Smooth muscle cell of the coronary artery (primary cell): ENCODE data around the gene PCDHA12. TPM values are rescaled to one million over a fixed set of nuclear protein-coding genes. Genes with fewer than 3 reads are reported as not detected.

Source experiments
- total RNA-seq: library from RNA; depleted of rRNA; stranded (reverse); fragments of >200 nt; gene quantifications from 2 replicates; pipeline ENCODE4 v1.2.3, GENCODE V29; 2014; ENCODE audit warnings: low replicate concordance

PCDHA12 gene, protein sequence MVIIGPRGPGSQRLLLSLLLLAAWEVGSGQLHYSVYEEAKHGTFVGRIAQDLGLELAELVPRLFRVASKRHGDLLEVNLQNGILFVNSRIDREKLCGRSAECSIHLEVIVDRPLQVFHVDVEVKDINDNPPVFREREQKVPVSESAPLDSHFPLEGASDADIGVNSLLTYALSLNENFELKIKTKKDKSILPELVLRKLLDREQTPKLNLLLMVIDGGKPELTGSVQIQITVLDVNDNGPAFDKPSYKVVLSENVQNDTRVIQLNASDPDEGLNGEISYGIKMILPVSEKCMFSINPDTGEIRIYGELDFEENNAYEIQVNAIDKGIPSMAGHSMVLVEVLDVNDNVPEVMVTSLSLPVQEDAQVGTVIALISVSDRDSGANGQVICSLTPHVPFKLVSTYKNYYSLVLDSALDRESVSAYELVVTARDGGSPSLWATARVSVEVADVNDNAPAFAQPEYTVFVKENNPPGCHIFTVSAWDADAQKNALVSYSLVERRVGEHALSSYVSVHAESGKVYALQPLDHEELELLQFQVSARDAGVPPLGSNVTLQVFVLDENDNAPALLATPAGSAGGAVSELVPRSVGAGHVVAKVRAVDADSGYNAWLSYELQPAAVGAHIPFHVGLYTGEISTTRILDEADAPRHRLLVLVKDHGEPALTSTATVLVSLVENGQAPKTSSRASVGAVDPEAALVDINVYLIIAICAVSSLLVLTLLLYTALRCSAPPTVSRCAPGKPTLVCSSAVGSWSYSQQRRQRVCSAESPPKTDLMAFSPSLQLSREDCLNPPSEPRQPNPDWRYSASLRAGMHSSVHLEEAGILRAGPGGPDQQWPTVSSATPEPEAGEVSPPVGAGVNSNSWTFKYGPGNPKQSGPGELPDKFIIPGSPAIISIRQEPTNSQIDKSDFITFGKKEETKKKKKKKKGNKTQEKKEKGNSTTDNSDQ
- total RNA-seq, result 0.15 and 0.59 TPM in 2 replicates

DNA sequence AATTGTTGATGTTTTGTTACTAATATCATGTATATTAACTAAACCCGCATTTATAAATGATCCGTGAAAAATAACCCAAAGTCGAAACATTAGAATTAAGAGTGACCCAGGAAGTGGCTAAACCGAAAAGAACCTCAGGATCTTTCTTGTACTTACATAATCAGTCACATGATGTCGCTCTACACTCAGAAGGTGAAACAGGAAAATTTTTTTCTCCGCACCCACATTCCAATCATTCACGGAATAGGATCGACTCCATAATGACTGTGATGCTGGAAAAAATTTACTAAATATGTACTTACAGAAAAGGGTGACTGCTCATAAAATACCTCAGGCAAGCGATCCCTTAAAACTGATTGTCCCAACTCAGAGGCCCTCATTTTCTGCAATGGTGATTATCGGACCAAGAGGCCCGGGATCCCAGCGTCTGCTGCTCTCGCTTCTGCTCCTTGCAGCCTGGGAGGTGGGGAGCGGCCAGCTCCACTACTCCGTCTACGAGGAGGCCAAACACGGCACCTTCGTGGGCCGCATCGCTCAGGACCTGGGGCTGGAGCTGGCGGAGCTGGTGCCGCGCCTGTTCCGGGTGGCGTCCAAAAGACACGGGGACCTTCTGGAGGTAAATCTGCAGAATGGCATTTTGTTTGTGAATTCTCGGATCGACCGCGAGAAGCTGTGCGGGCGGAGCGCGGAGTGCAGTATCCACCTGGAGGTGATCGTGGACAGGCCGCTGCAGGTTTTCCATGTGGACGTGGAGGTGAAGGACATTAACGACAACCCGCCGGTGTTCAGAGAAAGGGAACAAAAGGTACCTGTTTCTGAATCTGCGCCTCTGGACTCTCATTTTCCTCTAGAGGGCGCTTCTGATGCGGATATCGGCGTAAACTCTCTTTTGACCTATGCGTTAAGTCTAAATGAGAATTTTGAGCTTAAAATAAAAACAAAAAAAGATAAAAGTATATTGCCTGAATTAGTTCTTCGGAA lies at the start of gene PCDHA12:
Gene PCDHA12, plus strand, starts transcription at position 224 of the 981 bp plus-strand sequence. Its CDS starts 165 bp downstream, at position 389.

DNA sequence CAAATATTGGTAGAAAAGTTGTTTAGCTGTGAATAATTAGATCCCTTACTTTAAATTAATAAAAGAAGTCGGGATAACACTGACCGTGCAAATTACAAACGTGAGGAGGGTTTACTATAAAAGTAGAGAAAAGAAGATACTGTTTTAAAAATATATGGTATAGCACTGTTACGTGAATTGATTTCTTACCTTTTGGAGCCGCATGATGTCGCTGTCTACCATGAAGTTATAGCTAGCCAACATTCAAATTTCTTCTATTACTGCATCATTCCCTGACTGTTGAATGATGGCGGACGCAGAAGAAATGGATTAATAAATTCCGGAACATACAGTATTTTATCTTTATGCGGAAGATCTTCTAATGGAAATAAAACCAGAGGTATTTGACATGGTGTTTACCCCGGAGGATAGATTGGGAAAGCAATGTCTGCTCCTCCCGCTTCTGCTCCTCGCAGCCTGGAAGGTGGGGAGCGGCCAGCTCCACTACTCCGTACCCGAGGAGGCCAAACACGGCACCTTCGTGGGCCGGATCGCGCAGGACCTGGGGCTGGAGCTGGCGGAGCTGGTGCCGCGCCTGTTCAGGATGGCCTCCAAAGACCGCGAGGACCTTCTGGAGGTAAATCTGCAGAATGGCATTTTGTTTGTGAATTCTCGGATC lies 47.3 kb upstream of the PCDHA12 start, which contains the start of gene PCDHA6:
Gene PCDHA6, plus strand, starts transcription at position 257 of the 658 bp plus-strand sequence. Its CDS starts 132 bp downstream, at position 389.

DNA sequence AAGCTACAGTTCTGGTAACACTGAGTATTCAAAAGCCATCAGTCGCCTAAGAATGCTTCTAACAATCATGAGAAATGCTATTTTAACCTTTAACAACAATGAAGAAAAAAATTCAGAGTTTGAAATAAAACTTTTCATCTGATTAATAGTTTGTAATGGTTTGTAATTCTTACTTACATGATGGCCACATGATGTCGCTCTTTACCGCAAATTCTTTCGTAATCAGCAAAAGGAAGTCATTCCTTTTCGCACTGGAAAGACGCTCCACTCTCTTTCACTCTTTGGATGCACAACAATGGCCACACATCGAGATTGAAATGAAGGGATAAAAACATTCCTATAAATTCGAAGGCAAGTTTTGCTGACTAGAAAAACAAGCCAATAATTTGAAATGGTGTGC lies 41.1 kb upstream of the PCDHA12 start, which contains the start of gene PCDHA7:
Gene PCDHA7, plus strand, starts transcription at position 277 of the 400 bp plus-strand sequence. Its CDS starts 115 bp downstream, at position 392.

DNA sequence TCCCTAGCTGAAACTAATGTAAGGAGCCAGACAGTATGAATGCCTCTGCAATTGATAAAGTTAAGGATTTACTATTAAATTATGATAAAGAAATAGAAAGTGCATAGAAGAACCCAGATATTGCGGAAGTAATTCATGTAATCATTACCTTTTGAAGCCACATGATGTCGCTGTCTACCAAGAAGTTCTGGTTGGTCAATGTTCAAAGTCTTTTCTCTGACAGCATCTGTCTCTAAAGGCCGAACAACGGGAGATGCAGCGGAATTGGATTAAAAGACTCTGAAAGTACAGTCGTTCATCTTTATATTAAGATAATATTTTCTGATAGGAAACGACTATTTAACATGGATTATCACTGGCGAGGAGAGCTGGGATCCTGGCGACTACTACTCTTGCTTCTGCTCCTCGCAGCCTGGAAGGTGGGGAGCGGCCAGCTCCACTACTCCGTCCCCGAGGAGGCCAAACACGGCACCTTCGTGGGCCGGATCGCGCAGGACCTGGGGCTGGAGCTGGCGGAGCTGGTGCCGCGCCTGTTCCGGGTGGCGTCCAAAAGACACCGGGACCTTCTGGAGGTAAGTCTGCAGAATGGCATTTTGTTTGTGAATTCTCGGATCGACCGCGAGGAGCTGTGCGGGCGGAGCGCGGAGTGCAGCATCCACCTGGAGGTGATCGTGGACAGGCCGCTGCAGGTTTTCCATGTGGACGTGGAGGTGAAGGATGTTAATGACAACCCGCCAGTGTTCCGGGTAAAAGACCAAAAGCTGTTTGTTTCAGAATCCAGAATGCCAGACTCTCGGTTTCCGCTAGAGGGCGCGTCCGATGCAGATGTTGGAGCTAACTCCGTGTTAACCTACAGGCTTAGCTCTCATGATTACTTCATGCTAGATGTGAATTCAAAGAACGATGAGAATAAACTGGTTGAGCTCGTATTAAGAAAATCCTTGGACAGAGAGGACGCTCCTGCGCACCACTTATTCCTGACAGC lies 33.8 kb upstream of the PCDHA12 start, which contains the start of gene PCDHA8:
Gene PCDHA8, plus strand, starts transcription at position 210 of the 985 bp plus-strand sequence. Its CDS starts 135 bp downstream, at position 345.

DNA sequence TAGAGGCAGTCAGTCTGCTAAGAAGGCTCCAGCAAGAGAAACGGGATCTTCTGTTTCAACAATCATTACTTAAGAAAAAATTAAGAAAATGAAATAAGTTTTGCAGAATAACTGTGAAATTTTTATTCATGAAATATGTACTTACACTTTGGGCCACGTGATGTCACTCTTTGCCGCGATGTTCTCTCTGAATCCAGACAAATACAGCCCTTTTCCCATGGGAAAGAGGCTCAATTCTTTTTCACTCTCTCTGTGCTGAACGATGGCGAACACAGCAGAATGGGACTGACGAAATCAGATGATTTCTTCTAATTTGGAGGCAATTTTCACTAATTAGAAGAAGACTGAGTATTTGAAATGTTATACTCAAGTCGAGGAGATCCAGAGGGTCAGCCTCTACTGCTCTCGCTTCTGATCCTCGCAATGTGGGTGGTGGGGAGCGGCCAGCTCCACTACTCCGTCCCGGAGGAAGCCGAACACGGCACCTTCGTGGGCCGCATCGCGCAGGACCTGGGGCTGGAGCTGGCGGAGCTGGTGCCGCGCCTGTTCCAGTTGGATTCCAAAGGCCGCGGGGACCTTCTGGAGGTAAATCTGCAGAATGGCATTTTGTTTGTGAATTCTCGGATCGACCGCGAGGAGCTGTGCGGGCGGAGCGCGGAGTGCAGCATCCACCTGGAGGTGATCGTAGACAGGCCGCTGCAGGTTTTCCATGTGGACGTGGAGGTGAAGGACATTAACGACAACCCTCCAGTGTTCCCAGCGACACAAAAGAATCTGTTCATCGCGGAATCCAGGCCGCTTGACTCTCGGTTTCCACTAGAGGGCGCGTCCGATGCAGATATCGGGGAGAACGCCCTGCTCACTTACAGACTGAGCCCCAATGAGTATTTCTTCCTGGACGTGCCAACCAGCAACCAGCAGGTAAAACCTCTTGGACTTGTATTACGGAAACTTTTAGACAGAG lies 26.7 kb upstream of the PCDHA12 start, which contains the start of gene PCDHA9:
Gene PCDHA9, plus strand, starts transcription at position 244 of the 964 bp plus-strand sequence. Its CDS starts 114 bp downstream, at position 358.

DNA sequence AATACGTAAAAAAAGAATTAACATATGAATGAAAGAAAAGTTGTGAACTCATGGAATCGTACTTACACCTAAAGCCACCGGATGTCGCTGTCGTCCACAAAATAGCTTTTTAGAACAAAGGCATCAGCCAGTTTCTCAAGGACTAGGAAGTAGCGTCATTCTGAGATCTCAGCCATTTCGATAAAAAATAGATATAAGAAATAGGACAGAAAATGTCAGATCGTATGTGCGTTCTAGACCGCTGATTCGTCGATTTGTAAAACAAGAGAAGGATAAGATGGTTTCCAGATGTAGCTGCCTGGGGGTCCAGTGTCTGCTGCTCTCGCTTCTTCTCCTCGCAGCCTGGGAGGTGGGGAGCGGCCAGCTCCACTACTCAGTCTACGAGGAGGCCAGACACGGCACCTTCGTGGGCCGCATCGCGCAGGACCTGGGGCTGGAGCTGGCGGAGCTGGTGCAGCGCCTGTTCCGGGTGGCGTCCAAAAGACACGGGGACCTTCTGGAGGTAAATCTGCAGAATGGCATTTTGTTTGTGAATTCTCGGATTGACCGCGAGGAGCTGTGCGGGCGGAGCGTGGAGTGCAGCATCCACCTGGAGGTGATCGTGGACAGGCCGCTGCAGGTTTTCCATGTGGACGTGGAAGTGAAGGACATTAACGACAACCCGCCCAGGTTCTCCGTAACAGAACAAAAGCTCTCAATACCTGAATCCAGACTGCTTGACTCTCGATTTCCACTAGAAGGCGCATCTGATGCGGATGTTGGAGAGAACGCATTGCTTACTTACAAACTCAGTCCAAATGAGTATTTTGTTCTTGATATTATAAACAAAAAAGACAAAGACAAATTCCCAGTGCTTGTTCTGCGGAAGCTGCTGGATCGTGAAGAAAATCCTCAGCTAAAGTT lies 19.1 kb upstream of the PCDHA12 start, which contains the start of gene PCDHA10:
Gene PCDHA10, plus strand, starts transcription at position 126 of the 903 bp plus-strand sequence. Its CDS starts 152 bp downstream, at position 278.

DNA sequence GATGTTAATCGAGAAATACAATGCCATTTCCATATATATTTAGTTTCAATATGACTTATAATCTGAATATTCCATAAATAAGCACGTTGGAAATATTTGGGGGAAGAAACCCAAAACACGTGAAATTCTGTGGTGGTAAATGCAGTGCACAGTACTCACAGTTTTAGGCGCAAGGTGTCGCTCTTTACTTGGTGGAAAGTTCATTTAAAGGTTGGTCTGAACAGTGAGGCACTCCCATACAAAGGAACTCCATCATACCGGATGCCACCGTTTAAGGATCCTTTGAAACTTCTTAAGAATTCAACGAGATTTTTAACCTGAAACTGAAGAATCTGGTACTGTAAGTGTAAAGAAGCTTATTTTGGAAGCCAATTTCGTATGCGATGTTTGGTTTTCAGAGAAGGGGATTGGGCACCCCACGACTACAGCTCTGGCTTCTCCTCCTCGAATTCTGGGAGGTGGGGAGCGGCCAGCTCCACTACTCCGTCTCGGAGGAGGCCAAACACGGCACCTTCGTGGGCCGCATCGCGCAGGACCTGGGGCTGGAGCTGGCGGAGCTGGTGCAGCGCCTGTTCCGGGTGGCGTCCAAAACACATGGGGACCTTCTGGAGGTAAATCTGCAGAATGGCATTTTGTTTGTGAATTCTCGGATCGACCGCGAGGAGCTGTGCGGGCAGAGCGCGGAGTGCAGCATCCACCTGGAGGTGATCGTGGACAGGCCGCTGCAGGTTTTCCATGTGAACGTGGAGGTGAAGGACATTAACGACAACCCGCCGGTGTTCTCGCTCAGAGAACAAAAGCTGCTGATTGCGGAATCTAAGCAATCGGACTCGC lies 6.2 kb upstream of the PCDHA12 start, which contains the start of gene PCDHA11:
Gene PCDHA11, plus strand, starts transcription at position 237 of the 834 bp plus-strand sequence. Its CDS starts 147 bp downstream, at position 384.

DNA sequence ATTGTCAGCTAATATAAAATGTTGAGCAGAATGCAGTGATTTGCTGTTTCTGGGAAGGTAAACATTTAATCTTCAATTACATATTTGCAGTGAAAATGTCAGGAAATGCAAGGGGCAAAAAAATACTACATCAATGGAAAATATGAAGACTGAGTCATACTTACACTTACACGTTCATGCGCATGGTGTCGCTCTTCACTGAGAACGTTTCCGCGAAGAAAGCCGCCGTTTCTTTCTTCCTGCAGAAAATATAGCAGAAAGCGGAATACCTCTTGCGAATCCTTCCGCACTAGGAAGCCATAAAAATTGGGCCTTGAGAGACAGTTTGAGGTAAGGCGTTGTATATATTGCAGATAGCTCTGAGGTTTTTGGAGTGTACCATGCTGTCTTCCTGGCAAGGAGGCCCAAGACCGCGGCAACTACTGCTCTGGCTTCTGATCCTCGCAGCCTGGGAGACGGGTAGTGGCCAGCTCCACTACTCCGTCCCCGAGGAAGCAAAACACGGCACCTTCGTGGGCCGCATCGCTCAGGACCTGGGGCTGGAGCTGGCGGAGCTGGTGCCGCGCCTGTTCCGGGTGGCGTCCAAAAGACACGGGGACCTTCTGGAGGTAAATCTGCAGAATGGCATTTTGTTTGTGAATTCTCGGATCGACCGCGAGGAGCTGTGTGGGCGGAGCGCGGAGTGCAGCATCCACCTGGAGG lies 6.9 kb downstream of the PCDHA12 start, which contains the start of gene PCDHA13:
Gene PCDHA13, plus strand, starts transcription at position 236 of the 702 bp plus-strand sequence. Its CDS starts 145 bp downstream, at position 381.

DNA sequence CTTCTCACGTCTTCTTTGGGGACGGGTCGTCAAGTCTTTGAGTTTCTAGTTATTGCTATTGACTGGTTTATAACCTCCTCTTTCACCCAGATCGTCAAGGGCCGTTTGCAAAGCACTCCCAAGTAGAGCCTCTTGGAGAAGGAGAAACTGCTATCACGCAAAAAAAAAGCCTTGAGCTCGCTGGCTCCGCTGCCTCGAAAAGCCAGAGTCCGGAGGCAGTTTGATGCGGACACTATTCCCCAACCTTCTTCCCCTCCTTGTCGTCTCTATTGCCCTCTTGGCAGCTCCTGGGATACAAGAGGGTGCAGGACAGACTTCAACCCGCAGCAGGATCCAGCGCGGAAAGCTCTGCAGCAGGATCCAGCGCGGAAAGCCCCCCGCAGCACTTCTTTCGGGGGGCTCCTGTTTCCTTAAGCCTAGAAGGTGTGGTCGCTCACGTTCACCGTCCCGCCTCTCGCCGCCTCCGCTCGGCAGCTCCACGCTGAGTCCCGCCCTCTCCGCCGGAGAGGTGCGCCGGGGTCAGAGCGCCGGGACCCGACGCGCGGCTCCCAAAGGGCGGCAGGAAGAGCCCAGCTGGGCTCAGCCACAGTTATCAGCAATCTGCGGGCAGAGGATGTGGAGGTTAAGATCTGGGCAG lies 50.8 kb downstream of the PCDHA12 start, which contains the start of gene PCDHAC1:
Gene PCDHAC1, plus strand, starts transcription at position 494 of the 637 bp plus-strand sequence. CDS start 594 bp downstream, outside the sequence.

Other genes with a start within 250 kb of the PCDHA12 start
- gene CD14, start 242.1 kb upstream of the PCDHA12 start, total RNA-seq, result 2.8 and 107 TPM in 2 replicates
- 9.0 and 13.5 TPM in 2 replicates for gene TMCO6, start 235.9 kb upstream of the PCDHA12 start, total RNA-seq
- gene NDUFA2, start 227.7 kb upstream of the PCDHA12 start, total RNA-seq, result 84.9 and 115 TPM in 2 replicates
- gene IK, start 227.5 kb upstream of the PCDHA12 start, total RNA-seq, result 107 and 212 TPM in 2 replicates
- gene WDR55, start 210.4 kb upstream of the PCDHA12 start, total RNA-seq, result 25.9 and 27.7 TPM in 2 replicates
- gene DND1, start 201.7 kb upstream of the PCDHA12 start, total RNA-seq, result 0.30 TPM in 1 of 2 replicates, not detected in the other
- gene HARS1, start 183.9 kb upstream of the PCDHA12 start, total RNA-seq, result 67.7 and 92.6 TPM in 2 replicates
- 24.1 and 27.4 TPM in 2 replicates for gene HARS2, start 183.9 kb upstream of the PCDHA12 start, total RNA-seq
- gene ZMAT2, start 174.9 kb upstream of the PCDHA12 start, total RNA-seq, result 63.1 and 94.5 TPM in 2 replicates
- gene PCDHA1, start 89.2 kb upstream of the PCDHA12 start, total RNA-seq, result 0.08 TPM in 1 of 2 replicates, not detected in the other
- gene PCDHA2, start 80.5 kb upstream of the PCDHA12 start, total RNA-seq, result 0.08 and 0.12 TPM in 2 replicates
- 0.15 and 0.70 TPM in 2 replicates for gene PCDHA3, start 74.3 kb upstream of the PCDHA12 start, total RNA-seq
- 0.23 and 0.82 TPM in 2 replicates for gene PCDHA4, start 68.2 kb upstream of the PCDHA12 start, total RNA-seq
- 0.08 TPM in 1 of 2 replicates, not detected in the other for gene PCDHA5, start 53.7 kb upstream of the PCDHA12 start, total RNA-seq
- gene PCDHA6, start 47.3 kb upstream of the PCDHA12 start, total RNA-seq, result 0.53 and 2.9 TPM in 2 replicates
- gene PCDHA7, start 41.0 kb upstream of the PCDHA12 start, total RNA-seq, result 0.75 and 1.5 TPM in 2 replicates
- gene PCDHA8, start 34.1 kb upstream of the PCDHA12 start, total RNA-seq, result under 0.01 and 0.47 TPM in 2 replicates
- gene PCDHA9, start 26.9 kb upstream of the PCDHA12 start, total RNA-seq, result under 0.01 and 0.23 TPM in 2 replicates
- 0.08 and 1.4 TPM in 2 replicates for gene PCDHA10, start 19.4 kb upstream of the PCDHA12 start, total RNA-seq
- gene PCDHA11, start 6.4 kb upstream of the PCDHA12 start, total RNA-seq, result 0.15 and 0.59 TPM in 2 replicates
- 0.08 and 0.59 TPM in 2 replicates for gene PCDHA13, start 6.8 kb downstream of the PCDHA12 start, total RNA-seq
- under 0.01 and 0.35 TPM in 2 replicates for gene PCDHAC1, start 51.0 kb downstream of the PCDHA12 start, total RNA-seq
- 0.15 and 2.3 TPM in 2 replicates for gene PCDHAC2, start 91.2 kb downstream of the PCDHA12 start, total RNA-seq
- gene PCDHB1, start 176.1 kb downstream of the PCDHA12 start, total RNA-seq, result not detected in 2 replicates
- gene PCDHB2, start 219.3 kb downstream of the PCDHA12 start, total RNA-seq, result 1.1 and 3.7 TPM in 2 replicates
- gene PCDHB3, start 225.2 kb downstream of the PCDHA12 start, total RNA-seq, result 0.15 and 1.1 TPM in 2 replicates
- gene PCDHB4, start 246.5 kb downstream of the PCDHA12 start, total RNA-seq, result 0.08 and 0.23 TPM in 2 replicates